ENCODE data around the gene KCTD21.

The KCTD21 gene

GRCh38 chr11:78201096-78201818, 12.8 kb upstream of the KCTD21 start:
- ChIA-PET POLR2A (no interaction called here), CTCF (interaction anchor here (1.0 to 2.1 kb wide), 3 partner anchors 19 to 460 kb away, joined by 3 to 8 read pairs (median 3); no protein-coding TSS in a partner anchor)
- no peak for TF ChIP-seq CTCF (IDR thresholded peaks at IDR 0.05; ENCODE audit: control extremely low read depth, extremely low read depth, low read depth, missing control alignments)
- no peak for DNase-seq (ENCODE audit: extremely low spot score)

- POLR2A ChIA-PET = no interaction called here
- TF ChIP-seq CTCF (IDR thresholded peaks at IDR 0.05; ENCODE audit: control extremely low read depth, extremely low read depth, low read depth, missing control alignments) = no peak
- DNase-seq (ENCODE audit: extremely low spot score) = no peak
- CTCF ChIA-PET = interaction anchor here (0.9 to 2.1 kb wide), 2 partner anchors 8 to 364 kb away, joined by 3 to 8 read pairs; no protein-coding TSS in a partner anchor
Observed at GRCh38 chr11:78200553-78200952, 12.1 kb upstream of the KCTD21 start.

DNA sequence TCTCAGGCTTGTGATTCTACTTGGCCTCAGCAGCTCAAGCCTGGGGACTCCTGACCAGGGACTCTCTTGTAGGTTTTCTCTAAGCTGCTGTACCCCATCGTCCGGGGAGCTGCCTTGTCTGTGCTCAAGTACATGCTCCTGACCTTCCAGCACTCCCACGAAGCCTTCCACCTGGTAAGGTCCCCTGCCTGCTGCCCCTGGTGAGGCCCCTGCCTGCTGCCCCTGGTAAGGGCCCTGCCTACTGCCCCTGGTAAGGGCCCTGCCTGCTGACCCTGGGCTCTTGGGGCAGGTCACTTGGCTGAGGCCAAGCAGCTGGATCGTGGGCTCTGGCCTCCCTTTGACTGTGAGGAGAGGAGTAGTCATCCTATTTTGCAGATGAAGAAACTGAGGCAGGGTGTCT, 11.6 kb upstream of the KCTD21 start:
- ChIA-PET POLR2A (interaction anchor here (0.6 kb wide), 1 partner anchor 111 kb away, joined by 3 read pairs; no protein-coding TSS in a partner anchor), CTCF (interaction anchor here (0.9 to 2.1 kb wide), 2 partner anchors 9 to 364 kb away, joined by 3 to 8 read pairs; no protein-coding TSS in a partner anchor)
- DNase-seq (ENCODE audit: extremely low spot score) = no peak
- TF ChIP-seq CTCF (IDR thresholded peaks at IDR 0.05; ENCODE audit: control extremely low read depth, extremely low read depth, low read depth, missing control alignments) = no peak

DNA sequence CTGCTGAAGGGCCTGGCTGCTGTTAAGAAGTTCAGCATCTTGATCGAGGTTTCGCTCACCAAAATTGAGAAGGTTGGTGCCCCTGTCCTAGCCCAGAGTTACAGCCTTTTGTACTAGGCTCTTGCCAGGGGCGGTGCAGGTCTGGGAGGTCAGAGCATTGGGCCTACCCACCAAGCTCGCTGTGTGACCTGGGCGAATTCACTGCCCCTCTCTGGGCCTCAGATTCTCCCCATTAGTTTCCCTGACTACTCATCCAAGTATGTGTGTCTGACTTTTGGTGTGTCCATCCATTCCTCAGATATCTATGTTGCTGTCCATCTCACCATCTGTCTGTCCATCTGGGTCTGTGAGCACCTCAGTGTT, 11.2 kb upstream of the KCTD21 start:
- ChIA-PET CTCF (interaction anchor here (2.1 kb wide), 1 partner anchor 365 kb away, joined by 8 read pairs; no protein-coding TSS in a partner anchor), POLR2A (interaction anchor here (0.6 kb wide), 1 partner anchor 111 kb away, joined by 3 read pairs; no protein-coding TSS in a partner anchor)
- TF ChIP-seq CTCF (IDR thresholded peaks at IDR 0.05; ENCODE audit: control extremely low read depth, extremely low read depth, low read depth, missing control alignments) = no peak
- DNase-seq (ENCODE audit: extremely low spot score) = no peak

- no peak for DNase-seq (ENCODE audit: extremely low spot score)
- POLR2A ChIA-PET = interaction anchor here (0.6 kb wide), 1 partner anchor 111 kb away, joined by 3 read pairs; no protein-coding TSS in a partner anchor
- TF ChIP-seq CTCF (IDR thresholded peaks at IDR 0.05; ENCODE audit: control extremely low read depth, extremely low read depth, low read depth, missing control alignments) = no peak
- CTCF ChIA-PET = interaction anchor here (2.1 kb wide), 1 partner anchor 365 kb away, joined by 8 read pairs; no protein-coding TSS in a partner anchor
Observed at GRCh38 chr11:78199015-78199652, 10.7 kb upstream of the KCTD21 start.

DNA sequence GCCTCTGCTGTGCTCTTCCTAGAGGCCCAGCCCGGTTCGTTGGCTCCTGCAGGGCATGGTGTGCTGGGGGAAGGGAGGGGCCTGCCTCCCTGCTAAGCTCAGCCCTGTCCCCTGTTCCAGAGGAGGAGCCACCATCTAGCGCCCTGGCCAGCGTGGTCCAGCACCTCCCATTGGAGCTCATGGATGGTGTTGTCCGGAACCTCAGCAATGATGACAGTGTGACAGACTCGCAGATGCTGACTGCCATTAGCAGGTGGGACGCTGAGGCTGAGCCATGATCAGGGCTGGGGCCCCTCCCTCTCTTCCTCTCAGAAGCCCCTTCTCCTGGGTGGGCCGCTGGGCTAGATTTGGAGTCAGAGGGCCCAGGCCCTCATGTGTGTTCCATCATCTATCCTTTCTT, 9.4 kb upstream of the KCTD21 start:
- ChIA-PET CTCF (no interaction called here), POLR2A (no interaction called here)
- no peak for DNase-seq (ENCODE audit: extremely low spot score)
- TF ChIP-seq CTCF (IDR thresholded peaks at IDR 0.05; ENCODE audit: control extremely low read depth, extremely low read depth, low read depth, missing control alignments) = no peak
